Superior temporal gyrus (tissue), 1 donor: Measurements from ENCODE around the gene CCT6A.
"Not testable (repeated sequence)": the region's sequence is repeated elsewhere in the genome, so short reads cannot be mapped to it uniquely, and the experiment has no call there.

ENCODE experiments used
- DNase-seq: peaks from one replicate; pipeline ENCODE4 v3.0.0-alpha.2; 2016; ENCODE audit errors: extremely low spot score

The CCT6A gene

GRCh38 chr7:56098187-56099008 lies 46.8 kb downstream of the CCT6A start:
- DNase-seq, result not testable (repeated sequence)

- no peak for DNase-seq
Observed at GRCh38 chr7:56099653-56100052, 48.1 kb downstream of the CCT6A start.

- not testable (repeated sequence) for DNase-seq
Observed at GRCh38 chr7:56104138-56104537, 52.6 kb downstream of the CCT6A start.

- DNase-seq, result no peak
Observed at GRCh38 chr7:56105508-56105907, 53.9 kb downstream of the CCT6A start.

- DNase-seq, result peak; percentile 99
Observed at GRCh38 chr7:56106108-56107073, 54.8 kb downstream of the CCT6A start, which contains the start of gene CHCHD2. Gene CHCHD2 (minus strand): TSS chr7:56106476. CDS start chr7:56106413, 63 bp downstream.

- no peak for DNase-seq
Observed at GRCh38 chr7:56107954-56108258, 56.3 kb downstream of the CCT6A start.

GRCh38 chr7:56110611-56111010 lies 59.0 kb downstream of the CCT6A start:
- no peak for DNase-seq

GRCh38 chr7:56112244-56112643 lies 60.7 kb downstream of the CCT6A start:
- DNase-seq, result not testable (repeated sequence)
